HPDE6-E6E7 (cell line): ENCODE results near the gene SNF8.

Experiments
- DNase-seq: peaks from one replicate; pipeline ENCODE4 v3.0.0; 2011; ENCODE audit warnings: missing footprints; ENCODE audit errors: extremely low spot score

The SNF8 gene

GRCh38 chr17:48890086-48890485 is 54.6 kb downstream of the SNF8 start:
- no peak for DNase-seq

- DNase-seq, result no peak
Observed at GRCh38 chr17:48883171-48883570, 61.5 kb downstream of the SNF8 start.

- DNase-seq, result no peak
Observed at GRCh38 chr17:48882272-48882671, 62.4 kb downstream of the SNF8 start.
